A549 (cell line): ENCODE data around the gene TMEM135. TPM values are rescaled to one million over a fixed set of nuclear protein-coding genes. Genes with fewer than 3 reads are reported as not detected.

Experiments used
- ATAC-seq, 2 experiments: fragments of 200-7000 bp in 1 of 2; fragments of >200 bp in 1 of 2; cut with Nextera tagmentation in 1 of 2; cut with Tn5 transposase in 1 of 2; 3 replicates each; pipeline versions ENCODE4 v1.8.0 to v1.9.1; 2018 to 2020; ENCODE audit warnings: mild to moderate bottlenecking in 1 of 2, moderate library complexity in 1 of 2
- CTCF ChIA-PET: fragments of 300-600 bp; sonication (Branson Sonifier 250); formaldehyde crosslinking; extraction: SDS; loops from one replicate; lab custom pipeline; 2021; ENCODE audit warnings: antibody characterized with exemption, inconsistent platforms; lab: Yijun Ruan, JAX
- POLR2A ChIA-PET: fragments of 350-600 bp; formaldehyde crosslinking; extraction: SDS; loops from one replicate; lab custom pipeline; 2021; ENCODE audit warnings: antibody characterized with exemption, inconsistent platforms; lab: Yijun Ruan, JAX
- DNase-seq, 2 experiments: peaks; one replicate each; pipeline versions ENCODE4 v3.0.0 to v3.0.0-alpha.2; 2011 to 2016; ENCODE audit warnings: low read depth in 1 of 2, low spot score in 1 of 2
- FAIRE-seq: peaks from 2 replicates; lab custom pipeline; 2011; peaks lifted over from hg19 to GRCh38; lab: Jason Lieb, UNC
- H3K27ac ChIP-seq, 2 experiments: fragments of >200 bp; sonication (Bioruptor Twin); formaldehyde crosslinking; 3 replicates each; pipeline ENCODE4 v1.5.1; 2016 to 2017
- H3K4me1 ChIP-seq: fragments of >200 bp; sonication (Bioruptor Twin); formaldehyde crosslinking; 3 replicates; pipeline ENCODE4 v1.6.1; 2016
- H3K4me2 ChIP-seq: fragments of >200 bp; sonication (Bioruptor Twin); formaldehyde crosslinking; 3 replicates; pipeline ENCODE4 v1.6.1; 2016
- H3K4me3 ChIP-seq: fragments of >200 bp; sonication (Bioruptor Twin); formaldehyde crosslinking; 3 replicates; pipeline ENCODE4 v1.5.1; 2016
- H3K9me3 ChIP-seq: fragments of >200 bp; sonication (Bioruptor Twin); formaldehyde crosslinking; 3 replicates; pipeline ENCODE4 v1.6.1; 2016
- ATOH8 ChIP-seq: fragments of 250-450 bp; sonication (Bioruptor Pico); IDR thresholded peaks from 2 replicates; pipeline ENCODE4 v1.5.0; 2020; ENCODE audit warnings: low read depth, mild to moderate bottlenecking, moderate library complexity
- CEBPB ChIP-seq, 2 experiments: fragments of >200 bp in 1 of 2; sonication (Bioruptor Twin) in 1 of 2; formaldehyde crosslinking in 1 of 2; IDR thresholded peaks; 2 replicates each; pipeline ENCODE4 v1.6.1; 2012 to 2016
- EHMT2 ChIP-seq: fragments of 200-600 bp; sonication (generic); IDR thresholded peaks from 2 replicates; pipeline ENCODE4 v1.6.1; 2016; ENCODE audit warnings: antibody characterized with exemption, low read depth, mild to moderate bottlenecking, moderate library complexity
- ESRRA ChIP-seq: fragments of 150-350 bp; IDR thresholded peaks from 2 replicates; pipeline ENCODE4 v1.6.1; 2014; ENCODE audit warnings: mild to moderate bottlenecking, low read length, borderline replicate concordance
- FOSL2 ChIP-seq, 2 experiments: fragments of 450-650 bp in 1 of 2; fragments of >200 bp in 1 of 2; sonication (Bioruptor Twin) in 1 of 2; formaldehyde crosslinking; IDR thresholded peaks; 2 replicates each; pipeline versions ENCODE4 v1.5.0 to v1.6.1; 2016 to 2020; ENCODE audit warnings: mild to moderate bottlenecking in 1 of 2, moderate library complexity in 1 of 2
- FOXS1 ChIP-seq: fragments of 250-450 bp; sonication (Bioruptor Pico); IDR thresholded peaks from 2 replicates; pipeline ENCODE4 v1.5.0; 2020; ENCODE audit warnings: mild to moderate bottlenecking, moderate library complexity
- GATA3 ChIP-seq: IDR thresholded peaks from 2 replicates; pipeline ENCODE4 v1.6.1; 2012; ENCODE audit warnings: borderline replicate concordance
- HEYL ChIP-seq: fragments of 250-450 bp; sonication (Bioruptor Pico); IDR thresholded peaks from 2 replicates; pipeline ENCODE4 v1.8.0; 2021; ENCODE audit warnings: mild to moderate bottlenecking, moderate library complexity
- HMGXB4 ChIP-seq: fragments of 250-450 bp; sonication (Bioruptor Pico); IDR thresholded peaks from 2 replicates; pipeline ENCODE4 v1.5.0; 2021; ENCODE audit warnings: mild to moderate bottlenecking, moderate library complexity, borderline replicate concordance
- HOXA7 ChIP-seq: fragments of 250-450 bp; sonication (Bioruptor Pico); IDR thresholded peaks from 2 replicates; pipeline ENCODE4 v1.5.0; 2020; ENCODE audit warnings: mild to moderate bottlenecking, moderate library complexity
- KDM1A ChIP-seq: fragments of 200-600 bp; sonication (generic); IDR thresholded peaks from 2 replicates; pipeline ENCODE4 v1.6.1; 2016; ENCODE audit warnings: low read depth, mild to moderate bottlenecking
- KDM5A ChIP-seq: fragments of 200-600 bp; sonication (generic); IDR thresholded peaks from 2 replicates; pipeline ENCODE4 v1.6.1; 2016; ENCODE audit warnings: antibody characterized with exemption, mild to moderate bottlenecking
- NPAS2 ChIP-seq: fragments of 250-450 bp; sonication (Bioruptor Pico); IDR thresholded peaks from 2 replicates; pipeline ENCODE4 v1.8.0; 2022; ENCODE audit warnings: mild to moderate bottlenecking, moderate library complexity, borderline replicate concordance
- NR3C1 ChIP-seq: fragments of >200 bp; sonication (Bioruptor Twin); formaldehyde crosslinking; IDR thresholded peaks from 3 replicates; pipeline ENCODE4 v1.6.1; 2017
- POLR2A ChIP-seq: IDR thresholded peaks from 2 replicates; pipeline ENCODE4 v1.6.1; 2012; ENCODE audit warnings: mild to moderate bottlenecking, low read length
- POLR2AphosphoS2 ChIP-seq: conservative IDR thresholded peaks from 2 replicates; pipeline ENCODE4 v1.6.1; 2012; ENCODE audit warnings: low read length, improper control_type of control experiment, inconsistent platforms
- RAD21 ChIP-seq, 2 experiments: fragments of >200 bp in 1 of 2; sonication (Bioruptor Twin) in 1 of 2; formaldehyde crosslinking in 1 of 2; IDR thresholded peaks in 1 of 2; conservative IDR thresholded peaks in 1 of 2; 2 replicates in 1 of 2; 3 replicates in 1 of 2; pipeline ENCODE4 v1.6.1; 2012 to 2018; ENCODE audit warnings: inconsistent platforms in 1 of 2
- RCOR1 ChIP-seq: fragments of 150-350 bp; IDR thresholded peaks from 2 replicates; pipeline ENCODE4 v1.6.1; 2014; ENCODE audit warnings: antibody characterized with exemption, low read length, low read depth
- REST ChIP-seq: fragments of 200-600 bp; sonication (generic); IDR thresholded peaks from 2 replicates; pipeline ENCODE4 v1.6.1; 2016; ENCODE audit warnings: antibody characterized with exemption, mild to moderate bottlenecking, moderate library complexity
- RNF2 ChIP-seq: fragments of 200-600 bp; sonication (generic); IDR thresholded peaks from 2 replicates; pipeline ENCODE4 v1.6.1; 2016; ENCODE audit warnings: low read depth, mild to moderate bottlenecking, antibody characterized with exemption, moderate library complexity, borderline replicate concordance
- SREBF2 ChIP-seq: fragments of 450-650 bp; IDR thresholded peaks from 2 replicates; pipeline ENCODE4 v1.6.1; 2014; ENCODE audit warnings: mild to moderate bottlenecking, moderate library complexity
- ZC3H11A ChIP-seq: fragments of 450-650 bp; IDR thresholded peaks from 2 replicates; pipeline ENCODE4 v1.6.1; 2014; ENCODE audit warnings: antibody characterized with exemption, mild to moderate bottlenecking
- ZNF302 ChIP-seq: fragments of 250-450 bp; sonication (Bioruptor Pico); IDR thresholded peaks from 2 replicates; pipeline ENCODE4 v1.9.0; 2021; ENCODE audit warnings: inconsistent platforms, mild to moderate bottlenecking, moderate library complexity
- ZSCAN20 ChIP-seq: fragments of 250-450 bp; sonication (Bioruptor Pico); IDR thresholded peaks from 2 replicates; pipeline ENCODE4 v1.8.0; 2022; ENCODE audit warnings: mild to moderate bottlenecking, moderate library complexity
- WGBS: methylation state at CpG from one replicate; pipeline ENCODE4 v1.1.6; 2017; ENCODE audit errors: missing lambda C conversion rate; 5-methylcytosine and 5-hydroxymethylcytosine counted together
- polyA plus RNA-seq, 4 experiments: library from polyadenylated mRNA; depleted of rRNA in 3 of 4; stranded (reverse); fragments of >200 nt; fragmentation: RNase III in 1 of 4; extraction: RNeasy Plus Mini Kit Qiagen cat#74134 plus additional on column Dnase treatment in 1 of 4; gene quantifications; 2 replicates in 3 of 4; 3 replicates in 1 of 4; pipeline ENCODE4 v1.2.3, GENCODE V29; 2011 to 2017

Gene TMEM135
- polyA plus RNA-seq, 2 of the 4 experiments (the other 2 are of a cell fraction), result 18.4 to 18.5 TPM

DNA sequence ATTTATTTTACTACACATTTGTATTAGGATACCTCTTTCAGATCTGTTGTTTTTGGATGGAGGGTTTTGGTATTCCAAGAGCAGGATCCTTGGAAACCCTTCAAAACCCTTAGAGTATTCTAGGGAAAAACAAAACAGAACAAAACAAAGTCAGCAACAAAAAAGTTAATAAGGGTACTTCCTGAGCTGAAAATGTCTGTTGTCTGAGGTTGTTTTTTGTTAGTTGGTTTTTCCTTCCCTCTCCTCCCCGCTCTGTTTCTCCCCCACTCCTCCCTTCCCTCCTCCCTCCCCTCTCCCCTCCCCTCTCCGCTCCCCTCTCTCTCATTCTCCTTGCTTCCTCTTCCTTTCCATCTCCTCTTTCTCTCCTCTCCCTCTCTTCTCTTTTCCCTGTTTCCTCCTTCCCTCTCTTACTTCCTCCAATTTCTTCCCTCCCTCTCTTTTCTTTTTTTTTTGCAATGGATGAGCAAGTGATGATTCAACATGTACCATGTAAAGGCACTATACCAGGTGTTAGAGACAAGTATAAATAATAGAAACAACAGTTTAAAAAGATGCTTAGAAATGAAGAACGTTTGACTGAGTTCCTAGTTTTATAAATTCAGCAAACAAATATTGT, 160.6 kb downstream of the TMEM135 start:
- DNase-seq (no peak), FAIRE-seq (no peak), ATAC-seq (no peak)
- no peaks in the 10 kb centered on the region for H3K4me1 ChIP-seq
- no peaks in the 10 kb centered on the region for H3K9me3 ChIP-seq
- no peak overlapping the region for H3K27ac ChIP-seq
- no peak overlapping the region for H3K4me3 ChIP-seq
- TF ChIP-seq EHMT2 (no peak), NR3C1 (no peak), ATOH8 (CRISPR knock-in tag) (no peak), FOSL2 (IDR thresholded peaks at IDR 0.05) (no peak), FOSL2 (CRISPR knock-in tag; IDR thresholded peaks at IDR 0.05) (no peak), RCOR1 (no peak), ZNF302 (CRISPR knock-in tag) (no peak), POLR2AphosphoS2 (no peak), HEYL (CRISPR knock-in tag) (no peak), ESRRA (no peak)
- 65% methylated on average over 3 of the region's 3 CpGs for WGBS
- no peak overlapping the region for H3K4me2 ChIP-seq
- CTCF ChIA-PET, result interaction anchor here (1.1 kb wide), 1 partner anchor 10 kb away, joined by 3 read pairs; no protein-coding TSS in a partner anchor
- POLR2A ChIA-PET, result no interaction called here

- whole genome bisulfite sequencing, result 91% methylated on average over 2 of the region's 2 CpGs
- H3K4me2 ChIP-seq, result no peak overlapping the region
- H3K4me3 ChIP-seq, result no peak overlapping the region
- no peak for ATAC-seq
- no peak for DNase-seq
- POLR2A ChIA-PET, result no interaction called here
- CTCF ChIA-PET, result no interaction called here
- TF ChIP-seq RNF2, result no peak
- TF ChIP-seq HMGXB4 (CRISPR knock-in tag), result no peak
- no peak for TF ChIP-seq GATA3
- TF ChIP-seq FOXS1 (CRISPR knock-in tag), result no peak
- no peak for TF ChIP-seq KDM5A
- H3K4me1 ChIP-seq, result no peaks in the 10 kb centered on the region
- H3K9me3 ChIP-seq, result no peaks in the 10 kb centered on the region
- no peak overlapping the region for H3K27ac ChIP-seq
- no peak for FAIRE-seq
These were observed 163.6 kb downstream of the TMEM135 start for GRCh38 chr11:87201376-87201775.

DNA sequence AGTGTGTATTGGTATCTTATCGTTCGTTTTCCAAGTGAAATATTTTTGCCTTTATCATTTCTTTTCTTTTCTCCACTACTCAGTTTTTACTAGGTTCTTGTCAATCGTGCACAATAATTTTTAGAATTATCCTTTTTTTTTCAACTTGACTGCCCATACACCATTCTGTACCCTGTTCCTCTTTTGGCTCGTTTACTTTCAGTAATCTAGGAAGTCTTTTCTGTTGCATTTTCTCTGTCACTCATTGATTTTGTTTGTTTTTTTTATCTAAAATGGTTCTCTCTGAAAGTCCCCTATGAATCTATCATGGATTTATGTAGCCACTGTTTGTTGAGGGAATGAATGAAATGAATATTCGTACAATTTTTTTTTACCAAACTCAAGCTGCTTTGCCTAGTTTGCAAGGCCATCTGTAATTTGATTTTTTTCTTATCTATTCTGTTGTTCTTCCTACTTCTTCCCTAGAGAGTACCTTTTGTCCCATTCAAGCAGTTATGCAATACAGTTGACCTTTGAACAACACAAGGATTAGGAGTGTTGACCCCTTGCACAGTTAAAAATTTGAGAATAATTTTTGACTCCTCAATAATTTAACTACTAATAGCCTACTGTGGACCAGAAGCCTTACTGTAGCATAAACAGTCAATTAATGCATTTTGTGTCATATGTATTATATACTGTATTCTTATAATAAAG, 166.3 kb downstream of the TMEM135 start:
- whole genome bisulfite sequencing, result 90% methylated on average over 5 of the region's 5 CpGs
- no peak for DNase-seq
- Histone ChIP-seq H3K4me3 (no peak overlapping the region), H3K9me3 (no peaks in the 10 kb centered on the region), H3K4me2 (no peak overlapping the region), H3K27ac (no peak overlapping the region), H3K4me1 (no peaks in the 10 kb centered on the region)
- FAIRE-seq, result no peak
- POLR2A ChIA-PET, result no interaction called here
- no peak for ATAC-seq
- CTCF ChIA-PET, result no interaction called here
- TF ChIP-seq SREBF2, result no peak
- TF ChIP-seq POLR2AphosphoS2, result no peak
- TF ChIP-seq HOXA7, result no peak
- no peak for TF ChIP-seq REST
- no peak for TF ChIP-seq ZSCAN20 (CRISPR knock-in tag)
- no peak for TF ChIP-seq ZC3H11A
- no peak for TF ChIP-seq HMGXB4 (CRISPR knock-in tag)
- TF ChIP-seq RNF2, result no peak
- TF ChIP-seq NPAS2 (CRISPR knock-in tag), result no peak
- TF ChIP-seq ZNF302 (CRISPR knock-in tag), result no peak
- no peak for TF ChIP-seq CEBPB (IDR thresholded peaks at IDR 0.05)
- no peak for TF ChIP-seq RAD21 (conservative IDR thresholded peaks at IDR 0.05 in 1 of 2, IDR thresholded peaks at IDR 0.05 in 1 of 2)
- no peak for TF ChIP-seq POLR2A
- TF ChIP-seq KDM1A, result no peak
- no peak for TF ChIP-seq FOXS1 (CRISPR knock-in tag)
